CD8-positive, alpha-beta memory T cell (primary cell): Measurements from ENCODE around the gene PIWIL1. TPM values are rescaled to one million over a fixed set of nuclear protein-coding genes. Genes with fewer than 3 reads are reported as not detected.

Experiments
- CTCF ChIA-PET: fragments of 350-600 bp; sonication (Branson Sonifier 250); formaldehyde crosslinking; loops from one replicate; lab custom pipeline; 2021; ENCODE audit warnings: antibody characterized with exemption; lab: Charles Lee
- POLR2A ChIA-PET: fragments of 350-600 bp; sonication (Branson Sonifier 250); formaldehyde crosslinking; loops from one replicate; lab custom pipeline; 2021; ENCODE audit warnings: antibody characterized with exemption; lab: Charles Lee
- DNase-seq, 5 donors: peaks; one replicate each; pipeline versions ENCODE4 v3.0.0 to v3.0.0-alpha.2; 2020 to 2022; ENCODE audit warnings: mixed read lengths in 1 of 5
- H3K27ac ChIP-seq: one replicate; pipeline ENCODE4 v1.7.0; 2013; ENCODE audit warnings: low read depth, mild to moderate bottlenecking, low read length, moderate library complexity
- H3K27me3 ChIP-seq: 2 replicates; pipeline ENCODE4 v1.7.0; 2013; ENCODE audit warnings: low read length, mild to moderate bottlenecking; ENCODE audit not compliant: insufficient read depth, poor library complexity, severe bottlenecking
- H3K36me3 ChIP-seq: 2 replicates; pipeline ENCODE4 v1.7.0; 2013; ENCODE audit warnings: mild to moderate bottlenecking, low read length, moderate library complexity; ENCODE audit not compliant: insufficient read depth
- H3K4me1 ChIP-seq: 2 replicates; pipeline ENCODE4 v1.7.0; 2013; ENCODE audit warnings: mild to moderate bottlenecking, low read length, moderate library complexity; ENCODE audit not compliant: insufficient read depth
- H3K4me3 ChIP-seq: 2 replicates; pipeline ENCODE4 v1.7.0; 2013; ENCODE audit warnings: mild to moderate bottlenecking, low read length
- H3K9me3 ChIP-seq: 2 replicates; pipeline ENCODE4 v1.7.0; 2013; ENCODE audit warnings: mild to moderate bottlenecking, low read length
- H3K27ac Mint-ChIP-seq, 8 donors: one replicate each; pipeline ENCODE4 v1.8.0; 2020 to 2021; ENCODE audit warnings: mixed read lengths in 8 of 8, mild to moderate bottlenecking in 6 of 8, inconsistent platforms in 3 of 8, moderate library complexity in 3 of 8
- H3K27me3 Mint-ChIP-seq, 2 donors: one replicate each; pipeline ENCODE4 v1.8.0; 2020 to 2021; ENCODE audit warnings: mixed read lengths in 2 of 2, mild to moderate bottlenecking in 1 of 2, moderate library complexity in 1 of 2
- H3K36me3 Mint-ChIP-seq, 3 donors: one replicate each; pipeline ENCODE4 v1.8.0; 2020 to 2021; ENCODE audit warnings: mixed read lengths in 3 of 3, inconsistent platforms in 1 of 3, mild to moderate bottlenecking in 1 of 3
- H3K4me1 Mint-ChIP-seq, 3 donors: one replicate each; pipeline ENCODE4 v1.8.0; 2020 to 2021; ENCODE audit warnings: mixed read lengths in 3 of 3, inconsistent platforms in 1 of 3, mild to moderate bottlenecking in 1 of 3
- H3K4me3 Mint-ChIP-seq, 7 donors: one replicate each; pipeline ENCODE4 v1.8.0; 2020 to 2021; ENCODE audit warnings: mixed read lengths in 7 of 7, mild to moderate bottlenecking in 6 of 7, moderate library complexity in 4 of 7, inconsistent platforms in 2 of 7
- H3K9me3 Mint-ChIP-seq, 5 donors: one replicate each; pipeline ENCODE4 v1.8.0; 2020 to 2022; ENCODE audit warnings: mixed read lengths in 5 of 5, mild to moderate bottlenecking in 3 of 5, moderate library complexity in 2 of 5, inconsistent platforms in 1 of 5
- polyA plus RNA-seq: library from polyadenylated mRNA; unstranded; fragments of 300-500 nt; fragmentation: Illumina TruSeq; gene quantifications from one replicate; pipeline ENCODE4 v1.2.3, GENCODE V29; 2021
- total RNA-seq, 2 experiments: library from RNA; stranded (reverse); gene quantifications; one replicate each; pipeline ENCODE4 v1.2.3, GENCODE V29; 2021

PIWIL1 gene
- total and polyA plus RNA-seq, 3 experiments from 2014 or later: not detected

DNA sequence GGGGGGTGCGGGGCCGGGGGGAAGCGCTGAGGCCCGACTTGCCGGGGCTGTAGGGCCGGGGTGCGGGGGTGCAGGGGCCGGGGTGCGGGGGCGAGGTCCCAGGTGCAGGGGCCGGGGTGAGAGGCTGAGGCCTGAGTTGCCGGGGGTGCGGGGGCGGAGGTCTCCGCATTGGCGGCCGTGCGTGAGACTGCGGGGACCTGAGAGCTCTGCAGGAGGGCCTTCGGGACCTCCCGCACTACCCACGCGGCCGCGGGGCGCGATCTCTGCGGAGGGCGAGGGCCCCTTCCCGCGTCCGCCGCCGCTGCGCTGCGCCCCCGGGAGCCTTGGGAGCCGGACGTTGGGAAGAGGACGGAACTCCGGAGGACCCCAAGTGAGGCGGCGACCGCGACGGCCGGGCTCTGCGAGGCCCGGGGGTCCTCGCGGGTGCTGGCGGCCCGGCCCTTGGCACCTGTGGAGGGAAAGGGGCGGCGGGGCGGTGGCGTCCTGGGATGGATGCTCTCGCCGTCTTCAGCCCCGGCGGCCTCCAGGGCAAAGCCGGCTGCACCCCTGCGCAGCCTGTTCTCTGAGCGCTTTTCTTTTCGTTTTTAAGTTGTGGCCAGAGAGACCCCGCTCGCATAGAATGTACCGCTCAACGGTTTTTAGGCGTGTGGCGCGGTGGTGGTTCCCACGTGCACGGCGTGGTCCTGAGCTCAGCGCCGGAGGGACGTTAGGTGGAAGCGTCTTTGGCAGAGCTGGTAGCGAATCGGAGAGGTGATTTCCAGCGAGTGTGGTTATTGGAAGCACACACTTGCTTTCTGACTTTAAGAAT is 1.3 kb downstream of the PIWIL1 start:
- peaks cover 3 to 19% of the 10 kb centered on the region in 2 donors for H3K27me3 Mint-ChIP-seq
- Histone ChIP-seq H3K27me3 (no peaks in the 10 kb centered on the region), H3K4me3 (no peak overlapping the region), H3K27ac (no peak overlapping the region), H3K4me1 (no peaks in the 10 kb centered on the region), H3K36me3 (no peaks in the 10 kb centered on the region), H3K9me3 (no peaks in the 10 kb centered on the region)
- no peaks in the 10 kb centered on the region for H3K36me3 Mint-ChIP-seq
- peaks cover 0 to 3% (median 2%) of the 10 kb centered on the region in 5 donors for H3K9me3 Mint-ChIP-seq
- peaks cover 2 to 8% (median 4%) of the 10 kb centered on the region in 3 donors for H3K4me1 Mint-ChIP-seq
- ChIA-PET CTCF (no interaction called here), POLR2A (no interaction called here)
- no peak overlapping the region for H3K4me3 Mint-ChIP-seq
- no peak overlapping the region for H3K27ac Mint-ChIP-seq
- DNase-seq: no peak

DNA sequence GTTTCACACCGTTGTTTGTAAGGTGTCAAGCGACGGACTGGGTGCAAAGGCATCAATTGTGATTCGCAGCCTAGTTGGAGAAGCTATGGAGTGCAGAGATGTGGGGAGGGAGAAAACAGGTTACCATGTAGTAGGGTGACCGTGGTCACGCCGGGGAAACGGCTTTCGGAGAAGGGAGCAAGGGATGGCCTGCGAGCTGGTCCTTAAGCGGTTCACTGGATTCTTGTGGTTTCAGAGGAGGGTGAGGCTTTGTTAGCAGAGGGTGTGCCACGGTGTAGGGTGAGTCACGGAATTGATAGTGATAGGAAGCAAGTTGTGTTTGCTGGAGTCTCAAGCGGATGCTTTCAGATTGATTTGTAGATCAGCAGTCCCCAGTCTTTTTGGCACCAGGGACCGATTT is 2.3 kb downstream of the PIWIL1 start:
- Histone ChIP-seq H3K27ac (no peak overlapping the region), H3K27me3 (no peaks in the 10 kb centered on the region), H3K4me3 (no peak overlapping the region), H3K36me3 (no peaks in the 10 kb centered on the region), H3K9me3 (no peaks in the 10 kb centered on the region), H3K4me1 (no peaks in the 10 kb centered on the region)
- DNase-seq: no peak
- Mint-ChIP-seq H3K4me3 (no peak overlapping the region), H3K36me3 (no peaks in the 10 kb centered on the region), H3K4me1 (peaks cover 2 to 6% (median 4%) of the 10 kb centered on the region in 3 donors), H3K27ac (no peak overlapping the region), H3K9me3 (peaks cover 0 to 3% (median 2%) of the 10 kb centered on the region in 5 donors), H3K27me3 (peaks cover 2 to 15% of the 10 kb centered on the region in 2 donors)
- ChIA-PET POLR2A (no interaction called here), CTCF (no interaction called here)

DNA sequence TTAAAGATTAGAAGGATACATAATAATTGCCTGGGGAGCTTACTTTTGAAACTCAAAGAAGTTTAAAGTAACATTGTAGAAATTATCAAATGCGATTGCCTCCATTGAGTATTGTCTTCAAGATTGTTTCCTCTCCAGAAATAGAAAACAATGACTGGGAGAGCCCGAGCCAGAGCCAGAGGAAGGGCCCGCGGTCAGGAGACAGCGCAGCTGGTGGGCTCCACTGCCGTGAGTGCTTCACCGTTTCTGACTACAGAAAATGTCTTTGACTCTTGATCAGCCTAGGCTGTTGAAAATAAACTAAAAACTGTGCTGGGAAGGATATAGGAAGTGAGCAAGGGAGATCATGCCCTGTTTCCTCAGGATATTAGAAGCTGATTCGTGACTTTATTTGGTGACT is 4.8 kb downstream of the PIWIL1 start:
- Histone ChIP-seq H3K27me3 (no peaks in the 10 kb centered on the region), H3K36me3 (no peaks in the 10 kb centered on the region), H3K27ac (no peak overlapping the region), H3K4me1 (no peaks in the 10 kb centered on the region), H3K9me3 (no peaks in the 10 kb centered on the region), H3K4me3 (no peak overlapping the region)
- H3K36me3 Mint-ChIP-seq: no peaks in the 10 kb centered on the region
- DNase-seq: no peak
- H3K9me3 Mint-ChIP-seq: peaks cover 0 to 5% (median 3%) of the 10 kb centered on the region in 5 donors
- H3K27ac Mint-ChIP-seq: no peak overlapping the region
- H3K4me3 Mint-ChIP-seq: no peak overlapping the region
- ChIA-PET POLR2A (no interaction called here), CTCF (no interaction called here)
- H3K27me3 Mint-ChIP-seq: peaks cover 2 to 7% of the 10 kb centered on the region in 2 donors
- no peaks in the 10 kb centered on the region for H3K4me1 Mint-ChIP-seq

DNA sequence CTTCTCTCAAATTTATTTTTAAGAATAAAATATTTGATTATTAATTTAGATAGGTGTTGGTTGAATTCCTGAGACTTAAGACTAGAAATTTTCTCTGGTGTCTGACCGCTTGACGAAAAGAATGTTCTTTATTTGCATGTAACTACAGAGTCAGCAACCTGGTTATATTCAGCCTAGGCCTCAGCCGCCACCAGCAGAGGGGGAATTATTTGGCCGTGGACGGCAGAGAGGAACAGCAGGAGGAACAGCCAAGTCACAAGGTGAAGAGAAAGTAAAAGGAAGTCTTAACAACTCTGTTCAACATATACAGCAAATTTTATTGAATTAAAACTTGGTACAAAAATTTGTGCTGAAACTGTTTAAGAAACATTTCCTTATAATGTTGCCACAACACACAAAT is 5.2 kb downstream of the PIWIL1 start:
- H3K27me3 Mint-ChIP-seq: peaks cover 2 to 7% of the 10 kb centered on the region in 2 donors
- ChIA-PET POLR2A (no interaction called here), CTCF (no interaction called here)
- H3K36me3 Mint-ChIP-seq: no peaks in the 10 kb centered on the region
- no peak overlapping the region for H3K4me3 ChIP-seq
- no peaks in the 10 kb centered on the region for H3K4me1 ChIP-seq
- no peak overlapping the region for H3K27ac ChIP-seq
- peaks cover 0 to 5% (median 3%) of the 10 kb centered on the region in 5 donors for H3K9me3 Mint-ChIP-seq
- H3K4me1 Mint-ChIP-seq: no peaks in the 10 kb centered on the region
- no peak overlapping the region for H3K4me3 Mint-ChIP-seq
- no peaks in the 10 kb centered on the region for H3K36me3 ChIP-seq
- H3K9me3 ChIP-seq: no peaks in the 10 kb centered on the region
- H3K27ac Mint-ChIP-seq: no peak overlapping the region
- no peak for DNase-seq
- H3K27me3 ChIP-seq: no peaks in the 10 kb centered on the region

DNA sequence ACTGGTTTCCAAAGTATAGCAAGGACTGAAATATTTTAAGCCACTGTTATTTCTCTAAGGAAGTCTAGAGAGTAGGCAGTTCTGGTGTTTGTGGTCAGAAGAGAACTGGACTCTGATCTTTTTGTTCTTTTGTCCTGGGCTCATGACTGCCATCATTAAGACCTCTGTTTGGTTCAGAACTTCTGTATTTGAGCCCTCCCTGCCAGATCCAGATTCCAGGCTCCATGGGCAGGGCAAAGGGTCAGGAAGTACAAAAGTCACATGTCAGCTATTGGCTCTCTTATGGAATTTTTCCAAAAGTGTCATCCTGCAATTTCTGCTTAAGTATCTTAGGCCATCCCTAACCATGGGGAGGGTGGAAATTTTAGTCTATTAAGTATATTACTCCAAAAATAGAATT is 6.8 kb downstream of the PIWIL1 start:
- Histone ChIP-seq H3K27ac (no peak overlapping the region), H3K36me3 (no peaks in the 10 kb centered on the region), H3K4me3 (no peak overlapping the region), H3K4me1 (no peaks in the 10 kb centered on the region), H3K27me3 (no peaks in the 10 kb centered on the region), H3K9me3 (no peaks in the 10 kb centered on the region)
- H3K27ac Mint-ChIP-seq: no peak overlapping the region
- no peak overlapping the region for H3K4me3 Mint-ChIP-seq
- H3K9me3 Mint-ChIP-seq: peaks cover 0 to 5% (median 3%) of the 10 kb centered on the region in 5 donors
- ChIA-PET CTCF (no interaction called here), POLR2A (no interaction called here)
- H3K36me3 Mint-ChIP-seq: no peaks in the 10 kb centered on the region
- H3K4me1 Mint-ChIP-seq: no peaks in the 10 kb centered on the region
- no peak for DNase-seq
- H3K27me3 Mint-ChIP-seq: peaks cover 0 to 7% of the 10 kb centered on the region in 2 donors

DNA sequence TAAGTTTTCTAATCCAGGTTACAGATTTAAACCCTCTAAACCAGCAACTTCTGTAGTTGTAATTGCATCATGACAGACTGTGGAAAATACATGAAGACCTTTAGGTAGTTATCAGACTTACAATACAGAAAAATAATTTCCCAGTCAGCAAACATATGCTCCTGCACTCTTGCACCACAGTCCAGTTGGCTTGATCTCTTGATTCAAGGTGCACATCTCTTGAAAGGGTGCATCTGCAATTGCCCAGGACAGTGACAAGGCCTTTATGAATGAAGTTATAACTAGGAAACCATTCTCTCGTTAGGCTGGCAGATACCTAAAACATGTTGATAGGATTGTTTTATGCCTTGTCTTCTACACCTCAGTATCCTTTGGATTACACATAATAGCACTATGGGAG is 7.6 kb downstream of the PIWIL1 start:
- DNase-seq: no peak

DNA sequence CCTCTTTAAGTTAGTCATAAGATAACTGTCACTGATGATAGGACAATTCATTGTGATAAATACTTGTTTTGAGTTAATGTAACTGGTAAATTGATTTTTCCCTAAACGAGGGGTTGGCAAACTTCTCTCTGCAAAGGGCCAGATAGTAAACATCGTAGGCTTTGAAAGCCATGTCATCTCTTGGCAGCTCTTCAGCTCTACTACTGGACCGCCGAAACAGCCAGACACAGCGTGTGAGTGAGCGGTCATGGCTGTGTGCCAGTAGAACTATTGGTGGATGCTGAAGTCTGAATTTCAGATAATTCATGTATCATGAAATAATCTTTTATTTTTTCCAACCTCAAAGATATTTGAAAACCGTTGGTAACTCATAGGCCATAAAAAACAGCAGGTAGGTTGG is 9.9 kb downstream of the PIWIL1 start:
- POLR2A ChIA-PET: no interaction called here
- H3K9me3 Mint-ChIP-seq: peaks cover 0 to 6% (median 3%) of the 10 kb centered on the region in 5 donors
- no peaks in the 10 kb centered on the region for H3K36me3 ChIP-seq
- H3K27ac ChIP-seq: no peak overlapping the region
- no peaks in the 10 kb centered on the region for H3K36me3 Mint-ChIP-seq
- no peaks in the 10 kb centered on the region for H3K27me3 ChIP-seq
- no peak overlapping the region for H3K27ac Mint-ChIP-seq
- no peak overlapping the region for H3K4me3 Mint-ChIP-seq
- DNase-seq: no peak
- H3K4me1 ChIP-seq: no peaks in the 10 kb centered on the region
- CTCF ChIA-PET: no interaction called here
- no peak overlapping the region for H3K4me3 ChIP-seq
- H3K4me1 Mint-ChIP-seq: no peaks in the 10 kb centered on the region
- H3K27me3 Mint-ChIP-seq: peaks cover 0 to 3% of the 10 kb centered on the region in 2 donors
- no peaks in the 10 kb centered on the region for H3K9me3 ChIP-seq

More for the DNA sequence above, 7.6 kb downstream of the PIWIL1 start:
- POLR2A ChIA-PET: no interaction called here
- no peak overlapping the region for H3K27ac Mint-ChIP-seq
- H3K36me3 Mint-ChIP-seq: no peaks in the 10 kb centered on the region
- CTCF ChIA-PET: no interaction called here
- H3K27me3 ChIP-seq: no peaks in the 10 kb centered on the region
- peaks cover 0 to 3% of the 10 kb centered on the region in 2 donors for H3K27me3 Mint-ChIP-seq
- H3K9me3 Mint-ChIP-seq: peaks cover 0 to 3% (median 0%) of the 10 kb centered on the region in 5 donors
- H3K9me3 ChIP-seq: no peaks in the 10 kb centered on the region
- H3K4me1 Mint-ChIP-seq: no peaks in the 10 kb centered on the region
- no peak overlapping the region for H3K4me3 ChIP-seq
- H3K27ac ChIP-seq: no peak overlapping the region
- H3K4me1 ChIP-seq: no peaks in the 10 kb centered on the region
- H3K36me3 ChIP-seq: no peaks in the 10 kb centered on the region
- no peak overlapping the region for H3K4me3 Mint-ChIP-seq

DNA sequence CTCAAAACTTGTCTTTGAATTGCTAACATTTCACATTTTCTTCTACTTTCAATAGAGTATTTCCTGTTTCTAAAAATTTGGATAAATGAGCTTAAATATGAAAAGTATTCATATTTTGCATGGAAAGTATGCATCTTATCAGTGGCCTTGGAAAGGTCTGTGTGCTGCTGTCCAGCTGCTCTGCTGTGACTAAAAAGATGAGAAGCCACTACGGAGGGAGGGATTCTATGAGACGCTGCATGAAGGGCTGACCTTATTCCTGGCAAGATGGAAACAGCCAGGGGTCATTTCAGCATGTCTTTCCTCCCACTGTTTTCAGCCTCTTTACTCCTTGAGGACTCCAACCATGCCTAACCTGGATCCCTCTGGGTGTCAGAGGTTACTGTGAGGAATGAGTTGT is 13.0 kb downstream of the PIWIL1 start:
- ChIA-PET CTCF (no interaction called here), POLR2A (no interaction called here)
- H3K4me1 Mint-ChIP-seq: no peaks in the 10 kb centered on the region
- H3K27ac ChIP-seq: no peak overlapping the region
- H3K4me3 Mint-ChIP-seq: no peak overlapping the region
- H3K27ac Mint-ChIP-seq: no peak overlapping the region
- H3K9me3 ChIP-seq: no peaks in the 10 kb centered on the region
- H3K36me3 ChIP-seq: no peaks in the 10 kb centered on the region
- no peak for DNase-seq
- no peaks in the 10 kb centered on the region for H3K27me3 Mint-ChIP-seq
- H3K9me3 Mint-ChIP-seq: peaks cover 0 to 8% (median 3%) of the 10 kb centered on the region in 5 donors
- H3K4me3 ChIP-seq: no peak overlapping the region
- no peaks in the 10 kb centered on the region for H3K27me3 ChIP-seq
- no peaks in the 10 kb centered on the region for H3K4me1 ChIP-seq
- H3K36me3 Mint-ChIP-seq: no peaks in the 10 kb centered on the region
